Liver (tissue), 9 donors: ENCODE results near the gene CD79A. TPM values are rescaled to one million over a fixed set of nuclear protein-coding genes. Genes with fewer than 3 reads are reported as not detected.

Experiments used
- DNase-seq: peaks from one replicate; pipeline ENCODE4 v3.0.0-alpha.2; 2017; ENCODE audit warnings: low spot score
- H3K27ac ChIP-seq, 2 donors: one replicate each; pipeline ENCODE4 v1.7.0; 2013; ENCODE audit warnings: inconsistent platforms in 2 of 2, low read length in 2 of 2, control low read depth in 1 of 2, low read depth in 1 of 2, mild to moderate bottlenecking in 1 of 2
- H3K27me3 ChIP-seq, 4 donors: one replicate each; pipeline versions ENCODE4 v1.6.1 to v1.7.0; 2013; ENCODE audit warnings: low read length in 3 of 4, inconsistent platforms in 1 of 4, mild to moderate bottlenecking in 1 of 4, moderate library complexity in 1 of 4; ENCODE audit not compliant: control insufficient read depth in 4 of 4, insufficient read depth in 4 of 4
- H3K36me3 ChIP-seq, 4 donors: one replicate each; pipeline versions ENCODE4 v1.6.1 to v1.7.0; 2013; ENCODE audit warnings: low read length in 3 of 4, mild to moderate bottlenecking in 3 of 4, low read depth in 1 of 4, moderate library complexity in 1 of 4; ENCODE audit not compliant: control insufficient read depth in 4 of 4, insufficient read depth in 3 of 4
- H3K4me1 ChIP-seq, 4 donors: one replicate each; pipeline versions ENCODE4 v1.6.1 to v1.7.0; 2013; ENCODE audit warnings: low read length in 3 of 4, mild to moderate bottlenecking in 3 of 4, moderate library complexity in 1 of 4; ENCODE audit not compliant: control insufficient read depth in 4 of 4, insufficient read depth in 4 of 4
- H3K4me3 ChIP-seq, 3 donors: one replicate each; pipeline versions ENCODE4 v1.6.1 to v1.7.0; 2013; ENCODE audit warnings: low read length in 3 of 3, control low read depth in 1 of 3, low read depth in 1 of 3, mild to moderate bottlenecking in 1 of 3
- H3K9ac ChIP-seq, 2 donors: one replicate each; pipeline ENCODE4 v1.7.0; 2013; ENCODE audit warnings: low read length in 2 of 2, mild to moderate bottlenecking in 2 of 2, moderate library complexity in 2 of 2, control low read depth in 1 of 2, low read depth in 1 of 2
- H3K9me3 ChIP-seq, 4 donors: one replicate each; pipeline versions ENCODE4 v1.6.1 to v1.7.0; 2013; ENCODE audit warnings: low read length in 3 of 4; ENCODE audit not compliant: control insufficient read depth in 4 of 4
- GABPA ChIP-seq, 2 donors: IDR thresholded peaks in 1 of 2; conservative IDR thresholded peaks in 1 of 2; 2 replicates each; pipeline ENCODE4 v1.6.1; 2016; ENCODE audit warnings: antibody characterized with exemption in 2 of 2, mild to moderate bottlenecking in 1 of 2, moderate library complexity in 1 of 2
- HNF4G ChIP-seq: IDR thresholded peaks from 2 replicates; pipeline ENCODE4 v1.6.1; 2016; ENCODE audit warnings: antibody characterized with exemption
- RXRA ChIP-seq, 2 donors: IDR thresholded peaks; 2 replicates each; pipeline ENCODE4 v1.6.1; 2017 to 2018; ENCODE audit warnings: antibody characterized with exemption in 2 of 2, mild to moderate bottlenecking in 1 of 2
- SP1 ChIP-seq: IDR thresholded peaks from 2 replicates; pipeline ENCODE4 v1.6.1; 2018; ENCODE audit warnings: antibody characterized with exemption, mild to moderate bottlenecking
- TAF1 ChIP-seq: conservative IDR thresholded peaks from 2 replicates; pipeline ENCODE4 v1.6.1; 2016; ENCODE audit warnings: antibody characterized with exemption, mild to moderate bottlenecking
- WGBS: extraction: QIAGEN DNeasy Blood & Tissue Kit; methylation state at CpG from one replicate; pipeline ENCODE4 v1.1.7; 2013; 5-methylcytosine and 5-hydroxymethylcytosine counted together
- polyA plus RNA-seq, 2 donors: library from polyadenylated mRNA; stranded (reverse) in 1 of 2; unstranded in 1 of 2; fragments of 200-250 nt in 1 of 2; fragments of >200 nt in 1 of 2; fragmentation: Nextera tagmentation in 1 of 2; extraction: Ambion mirVana in 1 of 2; gene quantifications; one replicate each; pipeline versions ENCODE4 v1.2.1 to v1.2.3, GENCODE V29; 2013 to 2015
- total RNA-seq, 2 donors: library from RNA; depleted of rRNA; stranded (reverse); fragments of >200 nt; gene quantifications; one replicate each; pipeline ENCODE4 v1.2.3, GENCODE V29; 2014
- TF ChIP-seq, protein P1 (sequence below): fragments of 150-350 bp; IDR thresholded peaks from 2 replicates; pipeline ENCODE4 v1.5.1; 2017; ENCODE audit warnings: improper control_type of control experiment, low read depth, low read length; ENCODE audit not compliant: missing input control
- TF ChIP-seq, protein P2 (sequence below): IDR thresholded peaks from 2 replicates; pipeline ENCODE4 v1.6.1; 2016; ENCODE audit warnings: antibody characterized with exemption
- TF ChIP-seq, protein P3 (sequence below): IDR thresholded peaks from 2 replicates; pipeline ENCODE4 v1.6.1; 2016; ENCODE audit warnings: antibody characterized with exemption, mild to moderate bottlenecking
- TF ChIP-seq, protein P4 (sequence below): IDR thresholded peaks from 2 replicates; pipeline ENCODE4 v1.6.1; 2016; ENCODE audit warnings: antibody characterized with exemption
- donor health status: healthy.
- donor health status: healthy.
- donor health status: healthy.
- donor health status: healthy.
- donor health status: healthy.

CD79A gene
- total and polyA plus RNA-seq, 4 donors = 0.43 to 5.0 (median 2.0) TPM

DNA sequence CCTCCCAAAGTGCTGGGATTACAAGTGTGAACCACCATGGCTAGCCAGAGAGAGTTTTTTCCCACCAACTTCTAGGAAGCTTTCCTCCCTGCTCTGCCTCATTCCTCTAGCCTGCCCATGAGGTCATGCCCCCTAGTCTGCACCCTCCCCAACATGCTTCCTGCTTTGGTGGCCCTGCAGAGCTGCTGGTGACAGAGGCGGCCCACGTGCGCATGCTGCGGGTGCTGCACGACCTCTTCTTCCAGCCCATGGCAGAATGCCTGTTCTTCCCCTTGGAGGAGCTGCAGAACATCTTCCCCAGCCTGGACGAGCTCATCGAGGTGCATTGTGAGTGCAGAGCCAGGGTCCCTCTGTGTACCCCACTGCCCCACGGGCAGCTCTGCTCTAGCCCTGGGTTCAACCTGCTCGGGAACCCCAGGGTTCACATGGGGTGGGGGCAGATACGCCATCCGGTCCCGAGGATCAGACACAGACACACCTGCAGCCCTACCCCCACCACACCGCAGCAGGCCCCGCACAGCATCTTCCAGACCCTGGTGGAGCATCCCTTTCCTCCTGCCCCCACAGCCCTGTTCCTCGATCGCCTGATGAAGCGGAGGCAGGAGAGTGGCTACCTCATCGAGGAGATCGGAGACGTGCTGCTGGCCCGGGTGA is 24.8 kb downstream of the CD79A start:
- no peak overlapping the region for H3K27ac ChIP-seq
- H3K9ac ChIP-seq = no peak overlapping the region
- H3K36me3 ChIP-seq = peaks cover 24 to 82% (median 28%) of the 10 kb centered on the region in 4 donors
- TF ChIP-seq, protein P1, sequence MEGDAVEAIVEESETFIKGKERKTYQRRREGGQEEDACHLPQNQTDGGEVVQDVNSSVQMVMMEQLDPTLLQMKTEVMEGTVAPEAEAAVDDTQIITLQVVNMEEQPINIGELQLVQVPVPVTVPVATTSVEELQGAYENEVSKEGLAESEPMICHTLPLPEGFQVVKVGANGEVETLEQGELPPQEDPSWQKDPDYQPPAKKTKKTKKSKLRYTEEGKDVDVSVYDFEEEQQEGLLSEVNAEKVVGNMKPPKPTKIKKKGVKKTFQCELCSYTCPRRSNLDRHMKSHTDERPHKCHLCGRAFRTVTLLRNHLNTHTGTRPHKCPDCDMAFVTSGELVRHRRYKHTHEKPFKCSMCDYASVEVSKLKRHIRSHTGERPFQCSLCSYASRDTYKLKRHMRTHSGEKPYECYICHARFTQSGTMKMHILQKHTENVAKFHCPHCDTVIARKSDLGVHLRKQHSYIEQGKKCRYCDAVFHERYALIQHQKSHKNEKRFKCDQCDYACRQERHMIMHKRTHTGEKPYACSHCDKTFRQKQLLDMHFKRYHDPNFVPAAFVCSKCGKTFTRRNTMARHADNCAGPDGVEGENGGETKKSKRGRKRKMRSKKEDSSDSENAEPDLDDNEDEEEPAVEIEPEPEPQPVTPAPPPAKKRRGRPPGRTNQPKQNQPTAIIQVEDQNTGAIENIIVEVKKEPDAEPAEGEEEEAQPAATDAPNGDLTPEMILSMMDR = no peak
- TF ChIP-seq GABPA (IDR thresholded peaks at IDR 0.05 in 1 of 2, conservative IDR thresholded peaks at IDR 0.05 in 1 of 2) (no peak), SP1 (no peak), HNF4G (no peak)
- WGBS = 91% methylated on average over 21 of the region's 21 CpGs
- no peaks in the 10 kb centered on the region for H3K27me3 ChIP-seq
- H3K9me3 ChIP-seq = no peaks in the 10 kb centered on the region
- H3K4me3 ChIP-seq = no peak overlapping the region
- no peak for DNase-seq
- peaks cover 0 to 7% (median 4%) of the 10 kb centered on the region in 4 donors for H3K4me1 ChIP-seq

- DNase-seq = no peak
- Histone ChIP-seq H3K27ac (no peak overlapping the region), H3K36me3 (peaks cover 24 to 79% (median 29%) of the 10 kb centered on the region in 4 donors), H3K4me3 (no peak overlapping the region), H3K9me3 (no peaks in the 10 kb centered on the region), H3K4me1 (peaks cover 0 to 7% (median 4%) of the 10 kb centered on the region in 4 donors), H3K9ac (no peak overlapping the region), H3K27me3 (no peaks in the 10 kb centered on the region)
- TF ChIP-seq, protein P1 = no peak
- no peak for TF ChIP-seq HNF4G
- TF ChIP-seq, protein P2, sequence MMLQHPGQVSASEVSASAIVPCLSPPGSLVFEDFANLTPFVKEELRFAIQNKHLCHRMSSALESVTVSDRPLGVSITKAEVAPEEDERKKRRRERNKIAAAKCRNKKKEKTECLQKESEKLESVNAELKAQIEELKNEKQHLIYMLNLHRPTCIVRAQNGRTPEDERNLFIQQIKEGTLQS = no peak
- TF ChIP-seq, protein P3, sequence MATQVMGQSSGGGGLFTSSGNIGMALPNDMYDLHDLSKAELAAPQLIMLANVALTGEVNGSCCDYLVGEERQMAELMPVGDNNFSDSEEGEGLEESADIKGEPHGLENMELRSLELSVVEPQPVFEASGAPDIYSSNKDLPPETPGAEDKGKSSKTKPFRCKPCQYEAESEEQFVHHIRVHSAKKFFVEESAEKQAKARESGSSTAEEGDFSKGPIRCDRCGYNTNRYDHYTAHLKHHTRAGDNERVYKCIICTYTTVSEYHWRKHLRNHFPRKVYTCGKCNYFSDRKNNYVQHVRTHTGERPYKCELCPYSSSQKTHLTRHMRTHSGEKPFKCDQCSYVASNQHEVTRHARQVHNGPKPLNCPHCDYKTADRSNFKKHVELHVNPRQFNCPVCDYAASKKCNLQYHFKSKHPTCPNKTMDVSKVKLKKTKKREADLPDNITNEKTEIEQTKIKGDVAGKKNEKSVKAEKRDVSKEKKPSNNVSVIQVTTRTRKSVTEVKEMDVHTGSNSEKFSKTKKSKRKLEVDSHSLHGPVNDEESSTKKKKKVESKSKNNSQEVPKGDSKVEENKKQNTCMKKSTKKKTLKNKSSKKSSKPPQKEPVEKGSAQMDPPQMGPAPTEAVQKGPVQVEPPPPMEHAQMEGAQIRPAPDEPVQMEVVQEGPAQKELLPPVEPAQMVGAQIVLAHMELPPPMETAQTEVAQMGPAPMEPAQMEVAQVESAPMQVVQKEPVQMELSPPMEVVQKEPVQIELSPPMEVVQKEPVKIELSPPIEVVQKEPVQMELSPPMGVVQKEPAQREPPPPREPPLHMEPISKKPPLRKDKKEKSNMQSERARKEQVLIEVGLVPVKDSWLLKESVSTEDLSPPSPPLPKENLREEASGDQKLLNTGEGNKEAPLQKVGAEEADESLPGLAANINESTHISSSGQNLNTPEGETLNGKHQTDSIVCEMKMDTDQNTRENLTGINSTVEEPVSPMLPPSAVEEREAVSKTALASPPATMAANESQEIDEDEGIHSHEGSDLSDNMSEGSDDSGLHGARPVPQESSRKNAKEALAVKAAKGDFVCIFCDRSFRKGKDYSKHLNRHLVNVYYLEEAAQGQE = no peak
- TF ChIP-seq TAF1 = no peak
- no peak for TF ChIP-seq RXRA (IDR thresholded peaks at IDR 0.05)
- TF ChIP-seq, protein P4, sequence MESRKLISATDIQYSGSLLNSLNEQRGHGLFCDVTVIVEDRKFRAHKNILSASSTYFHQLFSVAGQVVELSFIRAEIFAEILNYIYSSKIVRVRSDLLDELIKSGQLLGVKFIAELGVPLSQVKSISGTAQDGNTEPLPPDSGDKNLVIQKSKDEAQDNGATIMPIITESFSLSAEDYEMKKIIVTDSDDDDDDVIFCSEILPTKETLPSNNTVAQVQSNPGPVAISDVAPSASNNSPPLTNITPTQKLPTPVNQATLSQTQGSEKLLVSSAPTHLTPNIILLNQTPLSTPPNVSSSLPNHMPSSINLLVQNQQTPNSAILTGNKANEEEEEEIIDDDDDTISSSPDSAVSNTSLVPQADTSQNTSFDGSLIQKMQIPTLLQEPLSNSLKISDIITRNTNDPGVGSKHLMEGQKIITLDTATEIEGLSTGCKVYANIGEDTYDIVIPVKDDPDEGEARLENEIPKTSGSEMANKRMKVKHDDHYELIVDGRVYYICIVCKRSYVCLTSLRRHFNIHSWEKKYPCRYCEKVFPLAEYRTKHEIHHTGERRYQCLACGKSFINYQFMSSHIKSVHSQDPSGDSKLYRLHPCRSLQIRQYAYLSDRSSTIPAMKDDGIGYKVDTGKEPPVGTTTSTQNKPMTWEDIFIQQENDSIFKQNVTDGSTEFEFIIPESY = no peak
- WGBS = 95% methylated on average over 17 of the region's 17 CpGs
Observed at GRCh38 chr19:41902594-41902993, 25.5 kb downstream of the CD79A start.
